Endothelial cell (in vitro differentiated cells): ENCODE results near the gene ZNF646. TPM values are rescaled to one million over a fixed set of nuclear protein-coding genes. Genes with fewer than 3 reads are reported as not detected.

Source experiments
- DNase-seq: peaks from one replicate; pipeline ENCODE4 v3.0.0; 2021; ENCODE audit warnings: low spot score
- H3K27ac Mint-ChIP-seq: one replicate; pipeline ENCODE4 v1.8.0; 2021; ENCODE audit warnings: mixed read lengths, inconsistent platforms; ENCODE audit not compliant: unreplicated experiment
- H3K27me3 Mint-ChIP-seq: one replicate; pipeline ENCODE4 v1.8.0; 2021; ENCODE audit warnings: mild to moderate bottlenecking, moderate library complexity, mixed read lengths, inconsistent platforms; ENCODE audit not compliant: unreplicated experiment
- H3K36me3 Mint-ChIP-seq: one replicate; pipeline ENCODE4 v1.8.0; 2021; ENCODE audit warnings: mild to moderate bottlenecking, low read depth, mixed read lengths, inconsistent platforms; ENCODE audit not compliant: unreplicated experiment
- H3K4me1 Mint-ChIP-seq: one replicate; pipeline ENCODE4 v1.8.0; 2021; ENCODE audit warnings: mild to moderate bottlenecking, mixed read lengths, inconsistent platforms; ENCODE audit not compliant: unreplicated experiment
- H3K4me3 Mint-ChIP-seq: one replicate; pipeline ENCODE4 v1.8.0; 2021; ENCODE audit warnings: mild to moderate bottlenecking, mixed read lengths, inconsistent platforms; ENCODE audit not compliant: unreplicated experiment
- H3K9me3 Mint-ChIP-seq: one replicate; pipeline ENCODE4 v1.8.0; 2021; ENCODE audit warnings: mixed read lengths, inconsistent platforms; ENCODE audit not compliant: unreplicated experiment
- total RNA-seq: library from RNA; stranded (reverse); fragmentation: NEBNext Ultra II Directional; extraction: Animal tissue kit (Norgen Biotek cat#: 25700); gene quantifications from one replicate; pipeline ENCODE4 v1.2.1, GENCODE V29; 2021; ENCODE audit not compliant: unreplicated experiment
- TF ChIP-seq, protein P1 (sequence below): fragments of 200-600 bp; sonication (generic); IDR thresholded peaks from one replicate; pipeline ENCODE4 v1.5.0; 2021; ENCODE audit warnings: antibody characterized with exemption; ENCODE audit not compliant: unreplicated experiment

ZNF646 gene
- total RNA-seq, 1 donor from 2014 or later: 25.5 TPM

DNA sequence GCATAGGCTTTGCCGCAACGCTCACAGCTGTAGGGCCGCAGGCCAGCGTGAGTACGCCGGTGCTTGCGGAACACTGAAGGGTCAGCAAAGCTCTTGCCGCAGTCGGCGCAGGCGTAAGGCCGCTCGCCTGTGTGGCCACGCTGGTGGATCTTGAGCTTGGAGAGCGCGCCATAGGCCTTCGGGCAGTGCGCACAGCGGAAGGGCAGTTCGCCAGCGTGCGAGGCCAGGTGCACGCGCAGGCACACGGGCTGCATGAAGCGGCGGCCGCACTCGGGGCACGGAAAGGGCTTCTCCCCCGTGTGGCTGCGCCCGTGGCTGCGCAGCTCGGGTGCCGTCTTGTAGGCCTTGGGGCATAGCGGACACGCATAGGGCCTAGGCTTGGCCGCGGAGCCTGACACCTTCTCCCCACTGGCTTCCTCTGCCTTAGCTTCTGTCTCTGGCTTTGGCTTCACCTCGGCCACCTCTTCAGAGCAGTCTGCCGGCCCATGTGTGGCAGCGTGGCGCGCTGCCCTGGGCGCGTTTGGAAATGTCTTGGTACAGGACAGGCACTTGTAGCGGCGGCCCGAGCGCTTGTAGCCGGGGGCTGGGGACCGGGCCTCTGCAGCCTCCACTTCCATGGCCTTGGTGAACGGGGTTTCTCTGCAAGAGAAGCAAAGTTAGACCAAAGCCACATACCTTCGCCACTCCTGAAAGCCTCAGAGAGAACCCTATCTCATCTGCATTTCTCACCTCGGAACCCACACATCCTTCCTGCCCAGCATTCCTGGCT lies 10.2 kb upstream of the ZNF646 start:
- Mint-ChIP-seq H3K36me3 (peaks cover 19% of the 10 kb centered on the region), H3K4me3 (peak overlapping the region; percentile 80), H3K9me3 (no peaks in the 10 kb centered on the region), H3K27ac (peak overlapping the region; percentile 97), H3K4me1 (peaks cover 31% of the 10 kb centered on the region), H3K27me3 (peaks cover 22% of the 10 kb centered on the region)
- TF ChIP-seq, protein P1, sequence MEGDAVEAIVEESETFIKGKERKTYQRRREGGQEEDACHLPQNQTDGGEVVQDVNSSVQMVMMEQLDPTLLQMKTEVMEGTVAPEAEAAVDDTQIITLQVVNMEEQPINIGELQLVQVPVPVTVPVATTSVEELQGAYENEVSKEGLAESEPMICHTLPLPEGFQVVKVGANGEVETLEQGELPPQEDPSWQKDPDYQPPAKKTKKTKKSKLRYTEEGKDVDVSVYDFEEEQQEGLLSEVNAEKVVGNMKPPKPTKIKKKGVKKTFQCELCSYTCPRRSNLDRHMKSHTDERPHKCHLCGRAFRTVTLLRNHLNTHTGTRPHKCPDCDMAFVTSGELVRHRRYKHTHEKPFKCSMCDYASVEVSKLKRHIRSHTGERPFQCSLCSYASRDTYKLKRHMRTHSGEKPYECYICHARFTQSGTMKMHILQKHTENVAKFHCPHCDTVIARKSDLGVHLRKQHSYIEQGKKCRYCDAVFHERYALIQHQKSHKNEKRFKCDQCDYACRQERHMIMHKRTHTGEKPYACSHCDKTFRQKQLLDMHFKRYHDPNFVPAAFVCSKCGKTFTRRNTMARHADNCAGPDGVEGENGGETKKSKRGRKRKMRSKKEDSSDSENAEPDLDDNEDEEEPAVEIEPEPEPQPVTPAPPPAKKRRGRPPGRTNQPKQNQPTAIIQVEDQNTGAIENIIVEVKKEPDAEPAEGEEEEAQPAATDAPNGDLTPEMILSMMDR: no peak
- no peak for DNase-seq

DNA sequence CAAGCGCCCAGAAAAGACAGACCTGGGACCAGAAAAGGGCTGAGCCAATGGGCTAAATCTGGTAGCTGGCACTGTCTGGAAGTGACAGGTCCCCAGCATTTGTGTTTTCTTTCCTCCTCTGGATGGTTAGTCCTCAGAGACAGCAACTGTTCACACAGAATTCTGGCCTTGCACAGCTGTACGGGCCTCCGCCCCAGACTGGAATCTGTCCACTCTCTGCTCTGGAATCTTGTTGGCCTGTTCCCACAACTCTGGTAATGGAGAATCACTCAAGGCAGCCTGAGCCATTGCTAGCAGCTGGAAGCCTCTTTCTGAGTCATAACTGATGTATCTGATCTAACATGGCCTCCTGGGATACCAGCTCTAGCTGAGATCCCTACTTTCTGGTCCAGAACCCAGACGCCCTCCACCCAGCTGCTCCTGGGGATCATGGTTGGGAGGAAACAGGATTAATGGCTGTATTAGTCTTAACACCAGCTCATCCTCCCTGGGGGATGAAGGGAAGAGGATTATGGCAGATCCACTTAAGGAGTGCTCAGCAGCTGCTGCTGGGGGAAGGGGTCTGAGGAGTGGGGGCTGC lies 9.2 kb upstream of the ZNF646 start:
- H3K9me3 Mint-ChIP-seq: no peaks in the 10 kb centered on the region
- no peak for DNase-seq
- peaks cover 22% of the 10 kb centered on the region for H3K27me3 Mint-ChIP-seq
- peaks cover 19% of the 10 kb centered on the region for H3K36me3 Mint-ChIP-seq
- peak overlapping the region; percentile 97 for H3K27ac Mint-ChIP-seq
- TF ChIP-seq, protein P1: no peak
- H3K4me1 Mint-ChIP-seq: peaks cover 31% of the 10 kb centered on the region
- peak overlapping the region; percentile 80 for H3K4me3 Mint-ChIP-seq

DNA sequence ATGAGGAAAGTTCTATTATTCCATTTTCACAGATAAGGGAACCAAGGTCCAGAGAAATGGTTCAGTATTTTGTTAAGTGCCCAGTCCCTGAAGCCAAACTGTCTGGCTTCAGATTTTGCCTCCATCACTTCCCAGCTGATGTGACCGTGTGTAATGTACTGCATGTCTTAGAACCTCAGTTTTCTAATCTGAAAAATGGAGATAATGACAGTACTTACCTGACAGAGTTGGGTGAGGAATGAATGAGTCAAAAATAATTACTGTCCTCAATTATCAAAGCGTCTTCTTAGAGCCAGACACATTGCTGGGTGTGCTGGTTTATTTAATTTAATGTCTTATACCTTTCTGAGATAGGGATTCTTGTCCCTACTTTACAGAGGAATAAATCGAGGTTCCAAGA lies 6.9 kb upstream of the ZNF646 start:
- Mint-ChIP-seq H3K4me3 (no peak overlapping the region), H3K27me3 (peaks cover 20% of the 10 kb centered on the region), H3K4me1 (peaks cover 39% of the 10 kb centered on the region), H3K9me3 (no peaks in the 10 kb centered on the region), H3K36me3 (peaks cover 11% of the 10 kb centered on the region), H3K27ac (no peak overlapping the region)
- no peak for DNase-seq
- TF ChIP-seq, protein P1: no peak

DNA sequence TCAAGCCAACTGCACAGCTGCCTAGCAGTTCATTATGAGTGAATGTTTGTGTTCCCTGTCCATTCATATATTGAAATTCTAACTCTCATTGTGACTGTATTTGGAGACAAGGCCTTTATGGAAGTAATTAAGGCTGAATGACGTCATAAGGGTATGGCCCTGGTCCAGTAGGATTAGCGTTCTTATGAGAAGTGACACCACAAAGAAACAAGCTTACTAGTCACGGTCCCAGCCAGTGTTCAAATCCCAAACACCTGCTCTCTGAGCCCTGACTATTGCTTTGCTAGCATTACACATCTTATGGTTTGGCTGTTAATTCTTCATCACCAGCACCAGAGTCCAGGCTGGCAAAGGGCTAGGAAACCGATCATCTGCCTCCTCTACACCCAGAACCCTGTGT lies 2.4 kb upstream of the ZNF646 start:
- Mint-ChIP-seq H3K4me3 (peak overlapping the region; percentile 98), H3K27me3 (peaks cover 18% of the 10 kb centered on the region), H3K9me3 (no peaks in the 10 kb centered on the region), H3K27ac (peak overlapping the region; percentile 98), H3K36me3 (peaks cover 11% of the 10 kb centered on the region), H3K4me1 (peaks cover 25% of the 10 kb centered on the region)
- DNase-seq: no peak
- TF ChIP-seq, protein P1: no peak

DNA sequence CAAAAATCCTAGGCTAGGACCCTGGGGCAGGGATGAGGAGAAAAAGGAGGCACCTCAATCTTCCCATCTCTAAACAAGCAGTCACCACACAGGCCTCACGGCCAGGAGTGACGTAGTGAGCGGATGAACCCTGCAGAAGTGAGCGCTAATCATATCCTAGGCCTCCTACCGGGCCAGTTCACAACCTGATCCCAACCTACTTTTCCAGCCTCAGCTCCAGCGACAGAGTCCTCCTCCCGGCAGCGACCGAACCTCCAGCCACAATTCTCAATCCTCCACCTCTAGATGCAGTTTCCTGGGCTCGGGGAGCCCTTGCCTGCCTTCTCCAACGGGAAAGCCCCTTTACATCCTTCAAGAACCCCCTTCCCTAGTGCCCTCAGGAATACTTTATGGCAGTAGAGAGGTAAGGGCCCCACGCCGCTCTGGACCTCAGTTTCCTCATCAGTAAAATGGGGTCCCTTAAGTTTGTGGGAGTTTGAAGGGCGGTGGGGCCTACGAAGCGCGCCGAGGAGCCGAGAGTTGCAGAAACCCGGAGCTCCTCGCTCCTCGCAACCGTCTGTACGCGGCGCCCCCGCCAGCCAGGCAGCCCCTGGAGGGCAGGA lies 1.6 kb upstream of the ZNF646 start:
- Mint-ChIP-seq H3K4me1 (peaks cover 25% of the 10 kb centered on the region), H3K27ac (peak overlapping the region; percentile 98), H3K9me3 (no peaks in the 10 kb centered on the region), H3K4me3 (peak overlapping the region; percentile 98), H3K36me3 (peaks cover 11% of the 10 kb centered on the region), H3K27me3 (peaks cover 18% of the 10 kb centered on the region)
- TF ChIP-seq, protein P1: no peak
- peak; percentile 18 for DNase-seq
